SK-N-SH treated with all-trans-retinoic acid at 6 μM for 48 hours (cell line): ENCODE data around the gene IGFBP2.

Experiments used
- ATAC-seq: fragments of 200-7000 bp; cut with Tn5 transposase; 3 replicates; pipeline ENCODE4 v1.9.1; 2020; ENCODE audit warnings: mild to moderate bottlenecking, moderate library complexity
- ARNTL ChIP-seq: fragments of 450-650 bp; formaldehyde crosslinking; IDR thresholded peaks from 2 replicates; pipeline ENCODE4 v1.5.0; 2020; ENCODE audit warnings: low read depth, mild to moderate bottlenecking, moderate library complexity, borderline replicate concordance
- BACH2 ChIP-seq: fragments of 250-450 bp; sonication (Bioruptor Pico); IDR thresholded peaks from 2 replicates; pipeline ENCODE4 v1.9.0; 2021; ENCODE audit warnings: mild to moderate bottlenecking, borderline replicate concordance
- CREB5 ChIP-seq: fragments of 250-450 bp; sonication (Bioruptor Pico); IDR thresholded peaks from 2 replicates; pipeline ENCODE4 v1.5.1; 2020; ENCODE audit warnings: low read depth, mild to moderate bottlenecking, moderate library complexity
- CSRNP3 ChIP-seq: fragments of 250-450 bp; sonication (Bioruptor Pico); IDR thresholded peaks from 2 replicates; pipeline ENCODE4 v1.5.1; 2021; ENCODE audit warnings: mild to moderate bottlenecking, moderate library complexity
- ESRRG ChIP-seq: fragments of 250-450 bp; sonication (Bioruptor Pico); IDR thresholded peaks from 2 replicates; pipeline ENCODE4 v1.6.1; 2021; ENCODE audit warnings: mild to moderate bottlenecking
- GLIS3 ChIP-seq: fragments of 250-450 bp; sonication (Bioruptor Pico); IDR thresholded peaks from 2 replicates; pipeline ENCODE4 v1.5.0; 2020; ENCODE audit warnings: mild to moderate bottlenecking, moderate library complexity
- ISL1 ChIP-seq: fragments of 250-450 bp; sonication (Bioruptor Pico); IDR thresholded peaks from 2 replicates; pipeline ENCODE4 v2.1.2; 2022; ENCODE audit warnings: mild to moderate bottlenecking, moderate library complexity
- OSR1 ChIP-seq: fragments of 250-450 bp; sonication (Bioruptor Pico); IDR thresholded peaks from 2 replicates; pipeline ENCODE4 v1.8.0; 2022; ENCODE audit warnings: moderate library complexity, mild to moderate bottlenecking, inconsistent platforms
- PATZ1 ChIP-seq: fragments of 250-450 bp; sonication (Bioruptor Pico); IDR thresholded peaks from 2 replicates; pipeline ENCODE4 v1.8.0; 2020; ENCODE audit warnings: mild to moderate bottlenecking, moderate library complexity, borderline replicate concordance
- POU6F1 ChIP-seq: fragments of 250-450 bp; sonication (Bioruptor Pico); IDR thresholded peaks from 2 replicates; pipeline ENCODE4 v1.8.0; 2021; ENCODE audit warnings: low read depth, mild to moderate bottlenecking, moderate library complexity, borderline replicate concordance
- PPARA ChIP-seq: fragments of 250-450 bp; sonication (Bioruptor Pico); IDR thresholded peaks from 2 replicates; pipeline ENCODE4 v1.5.0; 2020; ENCODE audit warnings: mild to moderate bottlenecking, borderline replicate concordance
- RARB ChIP-seq: fragments of 250-450 bp; sonication (Bioruptor Pico); IDR thresholded peaks from 2 replicates; pipeline ENCODE4 v1.8.0; 2021; ENCODE audit warnings: mild to moderate bottlenecking, moderate library complexity
- SNAI2 ChIP-seq: fragments of 250-450 bp; sonication (Bioruptor Pico); IDR thresholded peaks from 2 replicates; pipeline ENCODE4 v1.5.0; 2020; ENCODE audit warnings: mild to moderate bottlenecking, moderate library complexity
- TCF4 ChIP-seq: fragments of 250-450 bp; sonication (Bioruptor Pico); IDR thresholded peaks from 2 replicates; pipeline ENCODE4 v1.8.0; 2021; ENCODE audit warnings: mild to moderate bottlenecking, moderate library complexity, borderline replicate concordance
- TOX ChIP-seq: fragments of 250-450 bp; sonication (Bioruptor Pico); IDR thresholded peaks from 2 replicates; pipeline ENCODE4 v1.8.0; 2021; ENCODE audit warnings: mild to moderate bottlenecking, moderate library complexity, borderline replicate concordance
- TSHZ2 ChIP-seq: fragments of 250-450 bp; sonication (Bioruptor Pico); IDR thresholded peaks from 2 replicates; pipeline ENCODE4 v1.5.0; 2020; ENCODE audit warnings: mild to moderate bottlenecking, moderate library complexity
- ZC3H10 ChIP-seq: fragments of 250-450 bp; sonication (Bioruptor Pico); IDR thresholded peaks from 2 replicates; pipeline ENCODE4 v1.5.1; 2021; ENCODE audit warnings: mild to moderate bottlenecking, moderate library complexity
- ZFP3 ChIP-seq: fragments of 250-450 bp; sonication (Bioruptor Pico); IDR thresholded peaks from 2 replicates; pipeline ENCODE4 v1.5.0; 2020; ENCODE audit warnings: mild to moderate bottlenecking, moderate library complexity
- ZFP30 ChIP-seq: fragments of 450-650 bp; formaldehyde crosslinking; IDR thresholded peaks from 2 replicates; pipeline ENCODE4 v1.5.0; 2022; ENCODE audit warnings: mild to moderate bottlenecking, moderate library complexity
- ZNF565 ChIP-seq: fragments of 450-650 bp; formaldehyde crosslinking; conservative IDR thresholded peaks from 2 replicates; pipeline ENCODE4 v1.5.0; 2020; ENCODE audit warnings: low read depth, mild to moderate bottlenecking, moderate library complexity
- ZNF70 ChIP-seq: fragments of 450-650 bp; formaldehyde crosslinking; IDR thresholded peaks from 2 replicates; pipeline ENCODE4 v1.5.0; 2020; ENCODE audit warnings: mild to moderate bottlenecking, moderate library complexity
- ZNF8 ChIP-seq: fragments of 450-650 bp; formaldehyde crosslinking; IDR thresholded peaks from 2 replicates; pipeline ENCODE4 v1.5.0; 2020; ENCODE audit warnings: mild to moderate bottlenecking, moderate library complexity

Gene IGFBP2

GRCh38 chr2:216693414-216694080, 60.3 kb downstream of the IGFBP2 start (continued):
- no peak for TF ChIP-seq CREB5 (CRISPR knock-in tag)
- TF ChIP-seq ESRRG (CRISPR knock-in tag) = no peak
- no peak for TF ChIP-seq TCF4 (CRISPR knock-in tag)

- no peak for TF ChIP-seq ZFP30
- TF ChIP-seq SNAI2 = no peak
- 0 out of 2 replicates have a peak, but pooled peaks have one; percentile 24 for TF ChIP-seq ZNF8 (CRISPR knock-in tag)
- peak; percentile 41 for ATAC-seq
Observed at GRCh38 chr2:216694082-216694825, 61.0 kb downstream of the IGFBP2 start.

GRCh38 chr2:216694826-216695217, 61.6 kb downstream of the IGFBP2 start:
- TF ChIP-seq GLIS3 (CRISPR knock-in tag) = no peak
- no peak for TF ChIP-seq TCF4 (CRISPR knock-in tag)
- no peak for TF ChIP-seq PATZ1 (CRISPR knock-in tag)
- TF ChIP-seq CREB5 (CRISPR knock-in tag) = no peak
- TF ChIP-seq ARNTL = no peak
- no peak for TF ChIP-seq SNAI2
- TF ChIP-seq ZFP3 = no peak
- no peak for TF ChIP-seq BACH2
- TF ChIP-seq ZC3H10 = no peak
- no peak for TF ChIP-seq ISL1 (CRISPR knock-in tag)
- ATAC-seq = no peak

GRCh38 chr2:216695401-216695821, 62.2 kb downstream of the IGFBP2 start, which contains the start of gene IGFBP5:
IGFBP5 (minus strand) TSS chr2:216695549; CDS start chr2:216694775, 774 bp downstream.
- TF ChIP-seq CREB5 (CRISPR knock-in tag) (no peak), SNAI2 (no peak), POU6F1 (CRISPR knock-in tag) (no peak), OSR1 (CRISPR knock-in tag) (no peak), TOX (CRISPR knock-in tag) (no peak), ARNTL (no peak), ZNF8 (CRISPR knock-in tag) (no peak), ZNF70 (CRISPR knock-in tag) (no peak), ZNF565 (CRISPR knock-in tag) (no peak), PPARA (CRISPR knock-in tag) (no peak), TSHZ2 (no peak), RARB (no peak), ZC3H10 (no peak), CSRNP3 (CRISPR knock-in tag) (no peak), ZFP3 (no peak), ESRRG (CRISPR knock-in tag) (no peak), ZFP30 (no peak), GLIS3 (CRISPR knock-in tag) (no peak), BACH2 (no peak)
- peak; percentile 13 for ATAC-seq
